Fibroblast of villous mesenchyme (primary cell): ENCODE measurements around the gene DYRK3. TPM values are rescaled to one million over a fixed set of nuclear protein-coding genes. Genes with fewer than 3 reads are reported as not detected.

Source experiments
- DNase-seq: peaks from one replicate; pipeline ENCODE4 v3.0.0-alpha.2; 2010; ENCODE audit warnings: low read depth
- H3K4me3 ChIP-seq: 2 replicates; pipeline ENCODE4 v1.5.1; 2011; ENCODE audit warnings: low read depth, mild to moderate bottlenecking, low read length
- CTCF ChIP-seq: IDR thresholded peaks from 2 replicates; pipeline ENCODE4 v1.5.1; 2012; ENCODE audit warnings: low read depth, mild to moderate bottlenecking, low read length; ENCODE audit not compliant: insufficient read depth
- total RNA-seq: library from RNA; depleted of rRNA; stranded (reverse); fragments of >200 nt; gene quantifications from 2 replicates; pipeline ENCODE4 v1.2.3, GENCODE V29; 2012

DYRK3 gene
- total RNA-seq, 1 donor = 46.2 TPM

GRCh38 chr1:206666031-206666561, 30.8 kb downstream of the DYRK3 start:
- TF ChIP-seq CTCF = no peak
- no peak overlapping the region for H3K4me3 ChIP-seq
- no peak for DNase-seq

- no peak for TF ChIP-seq CTCF
- DNase-seq = no peak
- no peak overlapping the region for H3K4me3 ChIP-seq
These were observed 31.8 kb downstream of the DYRK3 start for GRCh38 chr1:206666954-206667665.

- no peak for DNase-seq
- H3K4me3 ChIP-seq = no peak overlapping the region
- TF ChIP-seq CTCF = no peak
These were observed 33.0 kb downstream of the DYRK3 start for GRCh38 chr1:206668351-206668750.

GRCh38 chr1:206668874-206669410, 33.6 kb downstream of the DYRK3 start:
- H3K4me3 ChIP-seq = no peak overlapping the region
- no peak for DNase-seq
- no peak for TF ChIP-seq CTCF

DNA sequence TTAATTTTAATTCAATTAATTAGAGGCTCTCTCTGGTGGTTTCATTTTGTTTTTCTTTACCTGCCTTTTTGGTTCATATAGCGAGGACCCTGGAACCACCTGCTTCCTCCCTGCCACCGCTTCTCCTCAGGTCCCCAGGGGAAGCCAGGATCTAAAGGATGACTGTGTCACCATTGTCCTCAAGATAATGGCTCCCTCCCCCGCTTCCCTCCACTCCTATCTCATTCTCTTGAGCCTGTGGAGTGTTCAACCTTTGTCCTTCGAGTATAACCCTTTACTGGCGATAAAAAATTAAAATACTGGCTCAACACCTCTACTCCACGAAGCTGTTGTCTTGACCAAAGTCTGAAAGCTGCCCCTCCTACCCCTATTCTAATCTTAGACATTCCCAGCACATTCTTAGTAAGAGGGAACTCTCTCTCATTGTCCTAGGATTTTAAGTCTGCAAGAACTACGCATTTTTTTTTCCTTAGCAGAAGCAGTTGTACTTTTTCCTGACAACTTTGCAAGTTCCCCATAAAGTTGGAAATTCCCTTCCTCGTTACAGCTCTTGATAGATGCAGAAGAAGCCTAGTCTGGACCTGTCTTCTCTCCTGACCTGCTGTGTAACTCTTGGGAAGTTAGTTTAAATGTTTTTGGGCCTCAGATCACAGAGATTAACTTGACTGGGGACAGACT, 36.8 kb downstream of the DYRK3 start:
- no peak for TF ChIP-seq CTCF
- no peak overlapping the region for H3K4me3 ChIP-seq
- no peak for DNase-seq

DNA sequence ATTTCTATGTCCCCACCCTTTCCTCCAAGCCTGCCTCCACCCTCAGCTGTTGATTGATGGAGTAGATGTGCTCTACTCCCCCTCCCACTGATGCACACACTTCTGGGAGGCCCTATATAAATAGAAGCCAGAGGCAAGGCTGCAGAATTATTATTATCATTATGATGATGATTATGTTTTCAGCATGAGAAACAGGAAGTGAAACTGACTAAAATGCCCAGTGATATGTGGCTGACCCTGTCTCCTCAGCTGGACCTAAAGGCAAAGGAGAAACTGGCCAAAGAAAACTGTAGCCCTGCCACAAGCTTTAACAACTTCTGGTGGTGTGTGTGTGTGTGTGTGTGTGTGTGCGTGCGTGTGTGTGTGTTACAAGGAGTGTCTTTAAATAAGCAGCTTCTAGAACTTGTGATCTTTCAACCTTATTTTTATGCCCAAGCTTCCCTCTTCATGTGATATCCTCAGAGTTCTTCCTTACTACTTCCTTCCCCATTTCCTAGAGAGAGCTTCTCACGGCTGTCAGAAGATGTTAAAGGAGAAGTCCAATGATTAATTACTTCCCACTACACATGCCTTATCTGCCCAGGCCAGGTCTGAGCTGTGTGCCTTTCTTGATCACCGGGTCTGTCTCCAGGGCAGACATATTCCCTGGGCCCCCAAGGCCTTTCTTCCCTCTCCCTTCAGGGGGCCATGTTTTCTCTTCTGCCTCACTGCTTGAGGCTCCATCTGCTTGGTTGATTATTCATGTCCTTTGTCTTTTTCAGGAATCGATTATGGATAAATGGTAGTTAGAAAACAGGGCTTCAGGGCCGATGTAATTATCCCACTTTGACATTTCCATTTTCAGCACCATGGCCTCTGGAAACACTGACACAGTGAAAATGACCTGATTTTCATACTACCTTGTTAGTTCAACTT, 37.8 kb downstream of the DYRK3 start:
- H3K4me3 ChIP-seq = no peak overlapping the region
- peak; percentile 51 for DNase-seq
- no peak for TF ChIP-seq CTCF
